ENCODE measurements around the gene COL6A5. TPM values are rescaled to one million over a fixed set of nuclear protein-coding genes. Genes with fewer than 3 reads are reported as not detected.

Gene COL6A5
- total RNA-seq, 1 experiment from 2014 or later = not detected

- Histone ChIP-seq H3K9ac (ENCODE audit: low read length) (no peak overlapping the region), H3K9me3 (ENCODE audit: control insufficient read depth in 1 of 2, insufficient read depth in 1 of 2, low read depth in 1 of 2, low read length in 2 of 2) (no peaks in the 10 kb centered on the region), H3K27ac (ENCODE audit: low read depth, low read length) (no peak overlapping the region), H3K4me3 (replicated peaks in 1 of 2; ENCODE audit: low read depth in 1 of 2, low read length in 2 of 2) (no peak overlapping the region), H2AFZ (ENCODE audit: low read depth, low read length, poor library complexity, severe bottlenecking) (no peak overlapping the region), H4K20me1 (ENCODE audit: insufficient read depth) (no peaks in the 10 kb centered on the region), H3K79me2 (ENCODE audit: insufficient read depth, low read length) (no peaks in the 10 kb centered on the region), H3K27me3 (ENCODE audit: insufficient read depth, low read length) (peaks cover 20% of the 10 kb centered on the region), H3K36me3 (ENCODE audit: control insufficient read depth in 1 of 2, insufficient read depth in 2 of 2, low read length in 2 of 2) (no peaks in the 10 kb centered on the region), H3K4me1 (ENCODE audit: control insufficient read depth in 1 of 2, insufficient read depth in 2 of 2, low read length in 2 of 2) (no peaks in the 10 kb centered on the region), H3K9me2 (ENCODE audit: insufficient read depth) (no peaks in the 10 kb centered on the region), H3K4me2 (ENCODE audit: low read length) (no peak overlapping the region)
- ATAC-seq (no peak), DNase-seq (ENCODE audit: low read depth, low spot score) (no peak)
- no TSS peak for BruUV-seq (replicated peaks)
- intact Hi-C loops (cut with micrococcal nuclease) = no loop called here
- CTCF ChIA-PET = no interaction called here
- RAD21 ChIA-PET (ENCODE audit: low non-redundant PET in 1 of 2, low total read pairs in 2 of 2, uncharacterized antibody in 2 of 2, unreplicated experiment in 2 of 2) = no interaction called here
- POLR2A ChIA-PET = no interaction called here
- no peak for TF ChIP-seq ZBTB33 (IDR thresholded peaks at IDR 0.05; ENCODE audit: extremely low read depth, insufficient replicate concordance, low read length)
- TF ChIP-seq FOSL1 (IDR thresholded peaks at IDR 0.05; ENCODE audit: low read depth) = no peak
These were observed 122.8 kb downstream of the COL6A5 start for GRCh38 chr3:130468311-130468710.

GRCh38 chr3:130470126-130470525, 124.7 kb downstream of the COL6A5 start:
- RAD21 ChIA-PET (ENCODE audit: low non-redundant PET in 1 of 2, low total read pairs in 2 of 2, uncharacterized antibody in 2 of 2, unreplicated experiment in 2 of 2) = no interaction called here
- BruUV-seq (replicated peaks) = no TSS peak
- POLR2A ChIA-PET = no interaction called here
- ATAC-seq (no peak), DNase-seq (ENCODE audit: low read depth, low spot score) (no peak)
- Histone ChIP-seq H3K27me3 (ENCODE audit: insufficient read depth, low read length) (peaks cover 17% of the 10 kb centered on the region), H3K4me2 (ENCODE audit: low read length) (no peak overlapping the region), H3K9me2 (ENCODE audit: insufficient read depth) (no peaks in the 10 kb centered on the region), H3K36me3 (ENCODE audit: control insufficient read depth in 1 of 2, insufficient read depth in 2 of 2, low read length in 2 of 2) (no peaks in the 10 kb centered on the region), H2AFZ (ENCODE audit: low read depth, low read length, poor library complexity, severe bottlenecking) (no peak overlapping the region), H3K79me2 (ENCODE audit: insufficient read depth, low read length) (no peaks in the 10 kb centered on the region), H3K4me1 (ENCODE audit: control insufficient read depth in 1 of 2, insufficient read depth in 2 of 2, low read length in 2 of 2) (no peaks in the 10 kb centered on the region), H3K9ac (ENCODE audit: low read length) (no peak overlapping the region), H3K9me3 (ENCODE audit: control insufficient read depth in 1 of 2, insufficient read depth in 1 of 2, low read depth in 1 of 2, low read length in 2 of 2) (no peaks in the 10 kb centered on the region), H3K27ac (ENCODE audit: low read depth, low read length) (no peak overlapping the region), H4K20me1 (ENCODE audit: insufficient read depth) (no peaks in the 10 kb centered on the region), H3K4me3 (replicated peaks in 1 of 2; ENCODE audit: low read depth in 1 of 2, low read length in 2 of 2) (no peak overlapping the region)
- CTCF ChIA-PET = no interaction called here
- intact Hi-C loops (cut with micrococcal nuclease) = no loop called here
- no peak for TF ChIP-seq JUND (IDR thresholded peaks at IDR 0.05)
- no peak for TF ChIP-seq CBX3 (IDR thresholded peaks at IDR 0.05; ENCODE audit: low read depth)
- TF ChIP-seq TCF7L2 (IDR thresholded peaks at IDR 0.05; ENCODE audit: borderline replicate concordance, extremely low read depth, insufficient read depth, insufficient read length) = no peak
- no peak for TF ChIP-seq SRF (IDR thresholded peaks at IDR 0.05; ENCODE audit: low read depth)
- TF ChIP-seq SP1 (IDR thresholded peaks at IDR 0.05; ENCODE audit: low read depth) = no peak
- no peak for TF ChIP-seq ZBTB33 (IDR thresholded peaks at IDR 0.05; ENCODE audit: extremely low read depth, insufficient replicate concordance, low read length)
- TF ChIP-seq CTCF (IDR thresholded peaks at IDR 0.05 in 2 of 3, conservative IDR thresholded peaks at IDR 0.05 in 1 of 3; ENCODE audit: borderline replicate concordance in 1 of 3, insufficient read depth in 1 of 3, low read depth in 2 of 3, low read length in 2 of 3) = no peak
- no peak for TF ChIP-seq YY1 (IDR thresholded peaks at IDR 0.05; ENCODE audit: extremely low read depth, insufficient replicate concordance, low read depth, low read length)
- no peak for TF ChIP-seq POLR2A (IDR thresholded peaks at IDR 0.05; ENCODE audit: borderline replicate concordance, extremely low read depth, insufficient read depth, insufficient read length)
